ENCODE measurements around the gene LNP1.

The LNP1 gene

DNA sequence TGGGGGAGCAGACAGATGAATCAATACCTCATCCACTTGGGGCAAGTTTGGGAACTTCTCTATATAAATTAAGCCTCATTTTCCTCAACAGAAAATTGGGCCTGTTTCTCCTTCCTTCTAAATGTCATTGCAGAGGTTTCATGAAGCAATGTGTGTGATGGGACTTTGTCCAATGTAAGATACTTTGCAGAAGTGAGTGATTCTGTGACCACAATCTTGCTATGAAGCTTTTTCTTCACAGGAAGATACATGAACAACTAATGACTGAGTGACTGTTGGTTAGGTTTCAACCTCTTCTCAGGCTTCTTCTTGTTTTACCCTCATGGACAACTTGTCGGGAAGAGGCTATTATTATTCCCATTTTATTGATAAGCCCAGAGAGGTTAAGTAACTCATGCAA lies 102.1 kb downstream of the LNP1 start:
- H3K27me3 ChIP-seq (replicated peaks), result no peaks in the 10 kb centered on the region
- no peaks in the 10 kb centered on the region for H3K36me3 ChIP-seq (replicated peaks)
- H3K4me3 ChIP-seq (ENCODE audit: low read depth, low read length), result no peak overlapping the region
- no peak overlapping the region for H3K27ac ChIP-seq
- TF ChIP-seq CTCF (IDR thresholded peaks at IDR 0.05; ENCODE audit: low read depth, low read length, missing control alignments), result no peak
- in situ Hi-C loops (cut with HindIII; ENCODE audit: low pct_ligation_motif_present, low sequenced_read_pairs), result no loop called here
- DNase-seq, result no peak
